ENCODE measurements around the gene HYAL2. TPM values are rescaled to one million over a fixed set of nuclear protein-coding genes. Genes with fewer than 3 reads are reported as not detected.
"Not testable (repeated sequence)": the region's sequence is repeated elsewhere in the genome, so short reads cannot be mapped to it uniquely, and the experiment has no call there.

Gene HYAL2
- total RNA-seq, 1 experiment from 2014 or later = 42.2 TPM

- DNase-seq (ENCODE audit: low read depth) = not testable (repeated sequence)
Observed at GRCh38 chr3:50312041-50312440, 10.5 kb downstream of the HYAL2 start.

DNA sequence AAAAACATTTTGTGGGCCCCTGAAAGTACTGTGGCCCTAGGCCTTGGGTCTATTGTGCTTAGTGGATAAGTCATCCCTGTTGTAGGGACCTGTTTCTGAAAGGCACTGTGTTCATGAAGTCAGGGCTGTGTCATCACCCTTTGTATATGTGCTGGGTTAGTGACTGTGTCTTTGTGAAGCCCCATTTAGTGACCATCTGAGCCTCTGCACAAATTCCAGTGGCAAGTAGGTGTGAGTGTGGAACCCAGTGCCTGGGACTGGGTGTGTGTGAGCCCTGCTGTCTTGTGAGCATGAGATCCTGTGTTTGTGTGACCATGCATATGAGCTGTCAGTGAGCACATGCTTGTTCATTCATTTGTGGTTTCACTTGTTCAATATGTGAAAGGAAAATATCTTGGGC is 17.9 kb downstream of the HYAL2 start:
- no peak for DNase-seq (ENCODE audit: low read depth)

- no peak for DNase-seq (ENCODE audit: low read depth)
Observed at GRCh38 chr3:50303013-50303815, 19.3 kb downstream of the HYAL2 start, which contains the start of gene HYAL1. HYAL1 (minus strand) TSS chr3:50303574; CDS start chr3:50302956, 618 bp downstream.

DNA sequence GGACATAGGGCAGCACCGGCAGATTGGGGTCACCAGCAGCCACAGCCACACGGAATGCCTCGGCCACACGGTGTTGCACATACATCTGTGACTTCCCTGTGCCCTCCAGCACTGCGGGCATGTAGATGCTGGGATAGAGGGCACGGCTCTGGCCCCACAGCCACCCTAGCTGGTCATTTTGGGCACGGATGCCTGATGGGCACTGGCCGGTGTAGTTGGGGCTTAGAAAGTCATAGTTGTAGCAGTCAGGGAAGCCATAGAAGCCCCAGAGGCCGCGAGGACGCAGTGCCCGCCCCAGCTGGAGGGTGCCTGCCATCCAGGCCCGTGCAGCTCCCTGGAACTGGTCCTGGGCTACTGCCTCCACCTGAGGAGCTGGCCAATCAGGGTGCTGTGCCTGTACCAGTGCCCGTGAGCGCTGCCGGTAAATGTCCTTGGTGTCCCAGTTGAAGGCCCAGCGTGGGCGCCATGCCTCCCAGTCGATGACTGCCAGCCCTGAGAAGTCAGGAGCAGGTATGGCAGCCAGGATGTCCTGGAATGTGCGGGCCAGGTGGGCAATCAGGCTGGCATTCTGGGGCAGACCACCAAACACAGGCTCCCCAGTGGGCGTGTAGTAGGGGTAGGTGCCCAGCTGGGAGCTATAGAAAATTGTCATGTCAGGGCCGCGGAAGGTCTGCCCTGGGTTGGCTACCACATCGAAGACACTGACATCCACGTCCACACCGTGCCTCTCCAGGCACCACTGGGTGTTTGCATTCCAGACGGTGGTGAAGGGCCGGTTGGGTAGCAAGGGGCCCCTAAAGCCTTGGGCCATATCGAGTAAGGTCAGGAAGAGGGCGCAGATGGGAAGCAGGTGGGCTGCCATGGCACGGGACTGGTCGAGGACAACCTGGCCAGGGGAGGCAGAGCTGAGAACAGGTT is 20.2 kb downstream of the HYAL2 start:
- no peak for DNase-seq (ENCODE audit: low read depth)

GRCh38 chr3:50300681-50301254 is 21.8 kb downstream of the HYAL2 start:
- DNase-seq (ENCODE audit: low read depth) = no peak

DNA sequence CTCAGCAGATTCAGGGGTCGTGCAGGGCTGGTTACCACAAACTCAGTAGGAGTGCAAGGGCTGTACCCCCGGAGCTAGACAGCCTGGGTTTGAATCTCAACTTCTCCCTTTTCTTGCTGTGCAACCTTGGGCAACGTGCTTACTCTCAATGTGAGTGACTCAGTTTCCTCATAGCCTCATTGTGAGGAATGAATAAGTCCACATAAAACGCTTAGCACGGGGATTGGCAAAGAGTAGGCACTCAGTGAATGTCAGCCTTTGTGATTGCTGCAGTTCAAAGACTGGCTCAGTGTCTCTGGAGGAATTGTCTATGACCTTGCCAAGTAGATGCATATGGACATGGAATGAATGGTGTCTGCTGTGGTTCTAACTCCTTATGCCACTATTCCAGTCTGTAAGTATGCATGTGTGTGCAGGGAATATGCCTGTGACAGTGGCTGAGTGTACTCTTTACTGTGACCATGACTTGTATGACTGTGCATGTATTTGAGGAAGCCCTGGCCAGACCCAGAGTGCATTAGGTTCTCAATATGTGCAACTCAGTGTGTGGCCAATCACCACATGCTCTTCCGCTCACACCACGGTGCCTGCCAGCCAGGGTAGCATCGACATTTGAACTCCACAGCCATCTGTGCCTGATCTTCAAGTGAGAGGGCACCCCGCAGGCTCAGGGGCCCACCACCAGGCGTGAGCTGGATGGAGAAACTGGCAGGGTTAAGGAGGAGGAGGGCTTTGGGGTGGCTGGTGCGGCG is 22.4 kb downstream of the HYAL2 start:
- peak; percentile 40 for DNase-seq (ENCODE audit: low read depth)

- DNase-seq (ENCODE audit: low read depth) = no peak
Observed at GRCh38 chr3:50299638-50299928, 23.0 kb downstream of the HYAL2 start.

DNA sequence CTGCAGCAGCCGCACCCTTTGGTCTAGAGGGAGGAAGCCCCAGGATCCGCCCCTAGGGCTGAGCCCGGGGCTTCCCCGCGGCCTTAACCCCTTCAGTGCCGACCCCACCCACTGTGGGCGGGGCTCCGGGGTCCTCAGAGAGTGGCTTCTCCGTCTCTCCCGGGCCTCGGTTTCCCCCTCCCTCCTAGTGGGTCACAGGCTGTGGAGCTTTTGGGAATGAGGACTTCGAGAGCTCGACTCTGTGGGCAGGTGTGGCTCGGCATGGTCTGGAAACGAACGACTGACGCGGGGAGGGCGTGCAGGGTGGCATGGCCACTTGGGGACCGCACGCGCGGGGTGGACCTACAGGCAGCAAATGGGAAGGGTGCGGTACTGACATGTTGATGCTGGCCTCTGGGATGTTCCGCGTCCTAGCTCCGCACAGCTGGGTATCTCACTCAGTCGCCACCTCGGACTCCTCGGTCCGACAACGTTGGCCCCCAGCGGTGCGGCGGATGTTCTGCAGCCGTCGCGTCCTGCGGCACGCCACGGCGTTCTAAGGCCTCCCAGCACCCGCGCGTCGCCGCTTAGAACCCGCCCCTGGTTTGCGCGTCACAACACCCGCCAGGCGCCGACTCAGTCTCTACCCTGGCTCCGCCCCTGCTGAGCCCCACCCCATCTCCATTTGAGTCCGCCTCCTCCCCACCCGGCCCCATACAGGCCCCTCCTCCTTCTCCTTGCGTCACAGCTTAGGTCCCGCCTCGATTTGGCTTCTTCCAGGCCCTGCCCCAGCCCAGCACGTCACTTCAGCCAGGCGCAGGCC is 23.5 kb downstream of the HYAL2 start, which contains the start of the genes HYAL3 and NAA80:
Gene HYAL3, minus strand, starts transcription at position 570 of the 802 bp plus-strand sequence. CDS start 3,803 bp downstream, outside the sequence.
Gene NAA80, minus strand, starts transcription at position 570 of the 802 bp plus-strand sequence. CDS start 1,942 bp downstream, outside the sequence.
- peak; percentile 99 for DNase-seq (ENCODE audit: low read depth)

- DNase-seq (ENCODE audit: low read depth) = no peak
Observed at GRCh38 chr3:50297896-50298725, 24.4 kb downstream of the HYAL2 start.

- no peak for DNase-seq (ENCODE audit: low read depth)
Observed at GRCh38 chr3:50297384-50297775, 25.2 kb downstream of the HYAL2 start.

DNA sequence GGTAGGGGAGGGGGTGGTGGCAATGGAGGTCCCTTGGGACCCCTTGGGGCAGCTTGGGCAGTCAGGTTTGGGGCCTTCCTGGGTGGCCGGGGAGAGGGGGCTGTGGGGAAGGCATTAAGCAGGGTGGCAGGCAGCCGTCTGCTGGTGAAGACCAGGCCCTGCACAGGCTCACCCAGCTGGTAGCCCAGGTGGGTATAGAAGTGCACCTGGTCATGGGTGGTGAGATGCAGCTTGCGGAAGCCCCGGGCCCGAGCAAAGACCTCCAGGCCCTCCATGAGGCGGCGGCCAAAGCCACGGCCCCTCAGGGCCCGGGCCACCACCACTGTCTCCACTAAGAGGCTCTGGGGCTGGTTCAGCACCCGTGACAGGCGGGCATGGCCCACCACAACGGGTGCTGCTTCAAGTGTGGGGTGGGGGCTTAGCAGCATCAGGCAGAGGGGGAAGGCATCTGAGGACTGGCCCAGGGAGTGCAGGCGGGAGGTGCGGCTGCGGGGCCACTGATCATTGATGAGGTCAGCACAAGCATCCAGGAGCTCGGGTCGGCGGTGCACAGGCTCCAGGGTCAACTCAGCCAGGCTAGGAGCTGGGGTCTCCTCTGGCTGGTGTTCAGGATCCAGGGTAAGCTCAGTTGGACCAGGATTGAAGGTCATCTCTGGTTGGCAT is 25.7 kb downstream of the HYAL2 start:
- no peak for DNase-seq (ENCODE audit: low read depth)

- DNase-seq (ENCODE audit: low read depth) = no peak
Observed at GRCh38 chr3:50295553-50296431, 26.8 kb downstream of the HYAL2 start.

GRCh38 chr3:50294492-50295403 is 27.8 kb downstream of the HYAL2 start:
- DNase-seq (ENCODE audit: low read depth) = no peak

DNA sequence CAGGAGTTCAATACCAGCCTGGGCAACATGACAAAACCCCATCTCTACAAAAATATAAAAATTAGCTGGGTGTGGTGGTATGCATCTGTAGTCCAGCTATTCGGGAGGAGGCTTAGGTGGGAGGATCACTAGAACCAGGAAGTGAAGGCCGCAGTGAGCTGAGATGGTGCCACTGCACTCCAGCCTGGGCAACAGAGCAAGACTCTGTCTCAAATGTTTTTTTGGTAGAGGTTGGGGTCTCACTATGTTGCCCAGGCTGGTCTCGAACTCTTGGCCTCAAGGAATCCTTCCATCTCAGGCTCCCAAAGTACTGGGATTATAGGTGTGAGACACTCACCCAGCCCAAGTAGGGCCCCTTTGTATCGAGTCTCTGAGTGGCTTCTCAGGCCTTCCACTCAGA is 28.5 kb downstream of the HYAL2 start:
- DNase-seq (ENCODE audit: low read depth) = no peak

DNA sequence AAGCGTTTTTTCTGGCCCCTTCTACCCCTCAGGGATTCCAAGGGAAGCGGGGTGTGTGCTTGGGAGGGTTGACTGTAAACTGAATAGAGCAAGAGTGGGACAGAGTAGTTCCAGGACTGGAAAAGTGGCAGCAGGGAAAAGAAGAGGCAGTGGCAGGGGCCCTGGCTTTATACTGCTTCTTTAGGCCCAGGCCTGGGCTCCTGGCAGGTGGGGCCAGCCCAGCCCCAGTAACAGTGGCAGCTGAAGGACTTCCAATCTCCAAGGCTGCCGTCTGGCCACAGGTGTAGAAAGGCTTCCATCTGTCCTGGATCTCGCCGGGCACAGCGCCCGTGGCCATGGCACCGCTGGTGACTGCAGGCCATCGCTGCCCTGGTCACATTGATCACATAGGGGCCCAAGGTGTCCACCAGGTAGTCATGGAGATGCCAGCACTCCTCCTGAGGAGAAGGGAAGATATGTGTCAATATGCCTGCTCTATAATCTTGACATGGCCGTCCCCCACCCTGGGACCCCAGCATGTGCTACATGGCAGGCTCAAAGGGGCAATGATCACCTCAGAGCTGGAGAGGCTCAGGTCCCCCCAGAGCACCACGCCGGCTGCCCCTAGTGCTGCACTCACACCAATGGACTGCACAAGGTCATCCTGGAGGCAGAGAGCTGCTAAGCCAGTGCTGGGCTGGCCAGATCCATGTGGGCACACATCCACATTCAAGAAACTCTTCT is 29.3 kb downstream of the HYAL2 start:
- no peak for DNase-seq (ENCODE audit: low read depth)
